MM.1S (cell line): ENCODE data around the gene LIMS1.

Experiments used
- DNase-seq: peaks from one replicate; pipeline ENCODE4 v3.0.0-alpha.2; 2015
- H2AFZ ChIP-seq: fragments of 300-600 bp; sonication (generic); 2 replicates; pipeline ENCODE4 v1.6.0; 2016; ENCODE audit warnings: antibody characterized with exemption, low read length
- H3F3A ChIP-seq: fragments of 300-600 bp; sonication (generic); 2 replicates; pipeline ENCODE4 v1.6.1; 2016; ENCODE audit warnings: mild to moderate bottlenecking, antibody characterized with exemption, low read length, moderate library complexity, mixed read lengths; ENCODE audit not compliant: insufficient read depth
- H3K27ac ChIP-seq: fragments of 300-600 bp; sonication (generic); 2 replicates; pipeline ENCODE4 v1.5.1; 2016; ENCODE audit warnings: mild to moderate bottlenecking, low read length
- H3K27me3 ChIP-seq: fragments of 300-600 bp; sonication (generic); replicated peaks from 2 replicates; pipeline ENCODE4 v1.6.0; 2016; ENCODE audit warnings: low read length; ENCODE audit not compliant: insufficient read depth
- H3K36me3 ChIP-seq: fragments of 300-600 bp; sonication (generic); replicated peaks from 2 replicates; pipeline ENCODE4 v1.6.1; 2016; ENCODE audit warnings: mild to moderate bottlenecking, low read length, mixed read lengths; ENCODE audit not compliant: insufficient read depth
- H3K4me1 ChIP-seq: fragments of 300-600 bp; sonication (generic); 2 replicates; pipeline ENCODE4 v1.6.1; 2016; ENCODE audit warnings: low read length, mixed read lengths
- H3K4me2 ChIP-seq: fragments of 300-600 bp; sonication (generic); 2 replicates; pipeline ENCODE4 v1.6.0; 2016; ENCODE audit warnings: low read depth, low read length
- H3K4me3 ChIP-seq: fragments of 300-600 bp; sonication (generic); 2 replicates; pipeline ENCODE4 v1.5.1; 2016; ENCODE audit warnings: low read length, mixed read lengths
- H3K79me2 ChIP-seq: fragments of 300-600 bp; sonication (generic); 2 replicates; pipeline ENCODE4 v1.6.1; 2016; ENCODE audit warnings: mixed run types, low read length, mixed read lengths
- H3K9ac ChIP-seq: fragments of 300-600 bp; sonication (generic); 2 replicates; pipeline ENCODE4 v1.6.1; 2016; ENCODE audit warnings: low read length, mixed read lengths
- H3K9me2 ChIP-seq: fragments of 300-600 bp; sonication (generic); replicated peaks from 2 replicates; pipeline ENCODE4 v1.6.1; 2016; ENCODE audit warnings: mild to moderate bottlenecking, low read length, mixed read lengths; ENCODE audit not compliant: insufficient read depth
- H3K9me3 ChIP-seq: fragments of 300-600 bp; sonication (generic); replicated peaks from 2 replicates; pipeline ENCODE4 v1.6.1; 2016; ENCODE audit warnings: mild to moderate bottlenecking, low read length, mixed read lengths; ENCODE audit not compliant: insufficient read depth
- H4K20me1 ChIP-seq: fragments of 300-600 bp; sonication (generic); 2 replicates; pipeline ENCODE4 v1.6.1; 2016; ENCODE audit warnings: mild to moderate bottlenecking, low read length, moderate library complexity, mixed read lengths; ENCODE audit not compliant: insufficient read depth
- CTCF ChIP-seq: fragments of 300-600 bp; sonication (generic); IDR thresholded peaks from 2 replicates; pipeline ENCODE4 v1.5.1; 2016; ENCODE audit warnings: antibody characterized with exemption, low read length, mixed read lengths
- EZH2 ChIP-seq: fragments of 300-600 bp; sonication (generic); optimal IDR thresholded peaks from 2 replicates; pipeline ENCODE3; 2017; ENCODE audit warnings: low read depth, mild to moderate bottlenecking, antibody characterized with exemption, low read length, mixed read lengths
- EZH2phosphoT487 ChIP-seq: fragments of 300-600 bp; sonication (generic); IDR thresholded peaks from 2 replicates; pipeline ENCODE4 v1.6.1; 2018; ENCODE audit warnings: antibody characterized with exemption, low read length

The LIMS1 gene

DNA sequence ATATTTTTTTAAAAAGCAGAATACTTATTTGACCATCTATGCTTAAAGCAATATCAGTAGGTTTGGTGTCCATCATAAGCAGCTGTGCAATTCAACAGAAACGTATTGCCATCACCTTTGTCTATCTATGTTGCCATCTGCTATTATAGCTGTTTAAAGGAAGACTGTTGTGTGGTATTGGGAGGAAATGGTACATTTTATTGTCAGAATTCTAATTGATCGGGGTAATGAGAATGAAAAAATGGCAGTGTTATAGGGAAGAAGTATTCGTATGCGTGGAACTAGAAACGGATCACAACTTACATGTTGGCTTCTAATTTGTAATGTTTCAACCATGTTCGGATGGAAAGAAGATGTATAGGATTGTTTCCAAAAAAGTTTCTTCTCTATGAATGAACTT is 94.7 kb downstream of the LIMS1 start:
- Histone ChIP-seq H3K27me3 (no peaks in the 10 kb centered on the region), H3K9ac (no peak overlapping the region), H3K4me1 (peaks cover 6% of the 10 kb centered on the region; the same call in 1 of the 2 replicates), H3K79me2 (peaks cover 98% of the 10 kb centered on the region), H3K36me3 (no peaks in the 10 kb centered on the region), H3K9me3 (no peaks in the 10 kb centered on the region), H3F3A (no peaks in the 10 kb centered on the region), H3K4me3 (no peak overlapping the region), H4K20me1 (peaks cover 3% of the 10 kb centered on the region; the same call in 1 of the 2 replicates), H3K27ac (no peak overlapping the region), H2AFZ (no peak overlapping the region), H3K9me2 (no peaks in the 10 kb centered on the region), H3K4me2 (no peak overlapping the region)
- TF ChIP-seq EZH2 (no peak), CTCF (no peak), EZH2phosphoT487 (no peak)
- no peak for DNase-seq

DNA sequence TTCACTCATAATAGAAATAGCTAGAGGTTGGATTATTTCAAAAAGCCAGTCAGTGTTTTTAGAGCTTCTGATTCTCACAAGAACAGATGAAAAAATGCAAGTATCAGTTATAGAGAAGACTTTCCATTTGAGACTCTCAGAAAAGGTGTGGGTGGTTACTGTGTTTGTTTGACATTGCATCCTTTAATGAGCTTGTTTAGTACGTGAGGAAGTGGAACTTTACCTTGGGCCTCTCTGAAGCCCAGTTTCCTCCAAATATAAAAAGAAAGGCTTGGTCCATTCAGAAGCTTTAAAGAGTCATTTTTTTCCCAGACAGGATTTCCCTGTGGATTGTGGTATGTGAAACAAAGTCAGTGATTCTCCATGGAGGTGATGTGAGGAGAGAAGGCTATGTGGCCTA is 95.1 kb downstream of the LIMS1 start:
- H3K4me2 ChIP-seq: no peak overlapping the region
- H3K36me3 ChIP-seq: no peaks in the 10 kb centered on the region
- peaks cover 6% of the 10 kb centered on the region; the same call in 1 of the 2 replicates for H3K4me1 ChIP-seq
- no peak overlapping the region for H3K9ac ChIP-seq
- H3K27me3 ChIP-seq: no peaks in the 10 kb centered on the region
- no peak overlapping the region for H2AFZ ChIP-seq
- H3K9me3 ChIP-seq: no peaks in the 10 kb centered on the region
- no peaks in the 10 kb centered on the region for H3F3A ChIP-seq
- peaks cover 3% of the 10 kb centered on the region; the same call in 1 of the 2 replicates for H4K20me1 ChIP-seq
- no peak overlapping the region for H3K4me3 ChIP-seq
- peaks cover 98% of the 10 kb centered on the region for H3K79me2 ChIP-seq
- no peaks in the 10 kb centered on the region for H3K9me2 ChIP-seq
- no peak for DNase-seq
- TF ChIP-seq EZH2 (no peak), EZH2phosphoT487 (no peak), CTCF (no peak)
- no peak overlapping the region for H3K27ac ChIP-seq

GRCh38 chr2:108630567-108631405 is 96.5 kb downstream of the LIMS1 start:
- peaks cover 94% of the 10 kb centered on the region for H3K79me2 ChIP-seq
- H4K20me1 ChIP-seq: peaks cover 3% of the 10 kb centered on the region; the same call in 1 of the 2 replicates
- no peak for DNase-seq
- H3F3A ChIP-seq: no peaks in the 10 kb centered on the region
- H2AFZ ChIP-seq: no peak overlapping the region
- no peaks in the 10 kb centered on the region for H3K9me2 ChIP-seq
- TF ChIP-seq EZH2phosphoT487: no peak
- no peak for TF ChIP-seq CTCF
- no peak for TF ChIP-seq EZH2
- no peak overlapping the region for H3K4me3 ChIP-seq
- no peak overlapping the region for H3K9ac ChIP-seq
- no peak overlapping the region for H3K27ac ChIP-seq
- H3K4me2 ChIP-seq: no peak overlapping the region
- H3K4me1 ChIP-seq: peaks cover 6% of the 10 kb centered on the region
- H3K27me3 ChIP-seq: no peaks in the 10 kb centered on the region
- no peaks in the 10 kb centered on the region for H3K36me3 ChIP-seq
- H3K9me3 ChIP-seq: no peaks in the 10 kb centered on the region
